Uterus (tissue), 4 donors: Measurements from ENCODE around the gene UQCRQ. TPM values are rescaled to one million over a fixed set of nuclear protein-coding genes. Genes with fewer than 3 reads are reported as not detected.

Source experiments
- DNase-seq, 2 donors: peaks; one replicate each; pipeline ENCODE4 v3.0.0-alpha.2; 2019 to 2020
- H3K27ac ChIP-seq, 2 donors: fragments of 200-600 bp; sonication (generic); 1 replicate in 1 of 2; 2 replicates in 1 of 2; pipeline ENCODE4 v1.5.1; 2016 to 2018
- H3K27me3 ChIP-seq, 2 donors: fragments of 200-600 bp; sonication (generic); one replicate each; pipeline ENCODE4 v1.5.1; 2018 to 2019; ENCODE audit warnings: control low read depth in 1 of 2
- H3K36me3 ChIP-seq, 2 donors: fragments of 200-600 bp; sonication (generic); one replicate each; pipeline ENCODE4 v1.5.1; 2019; ENCODE audit warnings: control low read depth in 1 of 2
- H3K4me1 ChIP-seq, 2 donors: fragments of 200-600 bp; sonication (generic); one replicate each; pipeline ENCODE4 v1.5.1; 2018 to 2019; ENCODE audit warnings: control low read depth in 1 of 2
- H3K4me3 ChIP-seq, 2 donors: fragments of 200-600 bp; sonication (generic); 1 replicate in 1 of 2; 2 replicates in 1 of 2; pipeline ENCODE4 v1.5.1; 2018 to 2019; ENCODE audit warnings: mild to moderate bottlenecking in 1 of 2
- H3K9me3 ChIP-seq, 2 donors: fragments of 200-600 bp; sonication (generic); one replicate each; pipeline ENCODE4 v1.5.1; 2019; ENCODE audit warnings: control low read depth in 1 of 2
- POLR2A ChIP-seq, 2 donors: fragments of 450-650 bp; IDR thresholded peaks; one replicate each; pipeline ENCODE4 v1.6.1; 2016; ENCODE audit warnings: antibody characterized with exemption in 2 of 2, mild to moderate bottlenecking in 1 of 2, moderate library complexity in 1 of 2
- intact Hi-C: fragments of 100-400 bp; cut with DNase I; formaldehyde crosslinking; loops from one replicate; pipeline ENCODE4 v1.15.1; 2023; ENCODE audit warnings: low total_unique reads
- total RNA-seq, 4 donors: library from RNA; depleted of rRNA in 3 of 4; stranded (reverse); fragments of >200 nt in 3 of 4; gene quantifications; one replicate each; pipeline versions ENCODE4 v1.1.0 to v1.2.4, GENCODE V29; 2014 to 2023
- TF ChIP-seq, protein P1 (sequence below), 4 experiments: fragments of 200-600 bp in 2 of 4; fragments of 450-650 bp in 2 of 4; sonication (generic) in 2 of 4; IDR thresholded peaks; one replicate each; pipeline ENCODE4 v1.5.1; 2016 to 2019; ENCODE audit warnings: antibody characterized with exemption in 4 of 4, mild to moderate bottlenecking in 2 of 4, moderate library complexity in 1 of 4
- donor health status: DM: yes; HTN: yes; CAD: no.

Gene UQCRQ
- total RNA-seq, 4 donors from 2014 or later: 30.5 to 196 (median 115) TPM

DNA sequence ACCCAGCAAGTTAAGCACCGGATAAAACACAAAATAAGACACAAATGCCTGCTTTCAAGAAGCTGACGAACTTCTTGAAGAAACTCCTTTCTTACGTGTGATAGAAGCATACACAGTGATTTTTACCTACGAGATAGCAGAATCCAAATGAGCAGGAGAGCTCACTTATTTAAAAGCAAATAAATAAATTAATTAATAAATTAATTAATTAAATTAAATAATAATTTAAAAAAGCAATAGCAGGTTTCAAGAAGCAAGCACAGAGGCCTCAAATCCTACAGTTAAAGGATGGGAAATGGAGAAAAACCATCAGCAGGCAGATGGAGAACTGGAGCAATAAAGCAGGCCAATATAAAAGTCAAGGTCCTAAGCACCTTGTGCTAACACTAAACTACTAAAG, 24.4 kb downstream of the UQCRQ start:
- TF ChIP-seq, protein P1, sequence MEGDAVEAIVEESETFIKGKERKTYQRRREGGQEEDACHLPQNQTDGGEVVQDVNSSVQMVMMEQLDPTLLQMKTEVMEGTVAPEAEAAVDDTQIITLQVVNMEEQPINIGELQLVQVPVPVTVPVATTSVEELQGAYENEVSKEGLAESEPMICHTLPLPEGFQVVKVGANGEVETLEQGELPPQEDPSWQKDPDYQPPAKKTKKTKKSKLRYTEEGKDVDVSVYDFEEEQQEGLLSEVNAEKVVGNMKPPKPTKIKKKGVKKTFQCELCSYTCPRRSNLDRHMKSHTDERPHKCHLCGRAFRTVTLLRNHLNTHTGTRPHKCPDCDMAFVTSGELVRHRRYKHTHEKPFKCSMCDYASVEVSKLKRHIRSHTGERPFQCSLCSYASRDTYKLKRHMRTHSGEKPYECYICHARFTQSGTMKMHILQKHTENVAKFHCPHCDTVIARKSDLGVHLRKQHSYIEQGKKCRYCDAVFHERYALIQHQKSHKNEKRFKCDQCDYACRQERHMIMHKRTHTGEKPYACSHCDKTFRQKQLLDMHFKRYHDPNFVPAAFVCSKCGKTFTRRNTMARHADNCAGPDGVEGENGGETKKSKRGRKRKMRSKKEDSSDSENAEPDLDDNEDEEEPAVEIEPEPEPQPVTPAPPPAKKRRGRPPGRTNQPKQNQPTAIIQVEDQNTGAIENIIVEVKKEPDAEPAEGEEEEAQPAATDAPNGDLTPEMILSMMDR (IDR thresholded peaks at IDR 0.05): no peak
- no peak for TF ChIP-seq POLR2A (IDR thresholded peaks at IDR 0.05)
- Histone ChIP-seq H3K27me3 (no peaks in the 10 kb centered on the region), H3K9me3 (no peaks in the 10 kb centered on the region), H3K36me3 (no peaks in the 10 kb centered on the region), H3K4me1 (peaks cover 0 to 5% of the 10 kb centered on the region in 2 donors), H3K27ac (no peak overlapping the region), H3K4me3 (no peak overlapping the region)
- intact Hi-C loops: no loop called here
- DNase-seq: no peak

DNA sequence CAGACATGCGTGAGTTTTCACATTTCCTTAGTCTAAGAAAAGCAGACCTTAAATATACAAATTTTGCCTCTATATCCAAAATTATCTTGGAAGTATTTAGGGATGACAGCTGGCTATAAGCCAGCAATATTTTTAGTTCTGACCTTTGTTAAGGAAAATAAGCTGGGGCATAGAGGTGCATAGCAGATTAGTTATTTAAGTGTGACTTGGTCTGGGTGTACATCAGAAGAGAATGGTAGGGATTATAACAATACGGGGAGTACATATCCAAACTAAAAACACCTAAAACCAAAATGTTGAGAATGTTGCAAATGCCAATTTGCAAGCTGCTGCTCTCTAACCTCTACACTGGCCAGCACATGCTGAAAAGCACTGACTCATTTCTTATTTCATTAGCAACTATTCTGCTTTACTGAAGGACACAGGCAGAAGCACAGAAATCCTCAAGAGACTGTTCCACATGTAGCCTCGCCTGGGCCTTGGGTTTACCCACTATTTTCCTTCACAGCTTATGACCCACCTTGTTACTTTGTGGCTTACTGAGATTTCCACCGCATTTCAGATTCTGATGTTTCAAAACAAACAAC, 29.4 kb downstream of the UQCRQ start:
- Histone ChIP-seq H3K27me3 (no peaks in the 10 kb centered on the region), H3K36me3 (no peaks in the 10 kb centered on the region), H3K27ac (no peak overlapping the region), H3K9me3 (no peaks in the 10 kb centered on the region), H3K4me1 (peaks cover 0 to 5% of the 10 kb centered on the region in 2 donors), H3K4me3 (no peak overlapping the region)
- TF ChIP-seq, protein P1 (IDR thresholded peaks at IDR 0.05): no peak
- no peak for TF ChIP-seq POLR2A (IDR thresholded peaks at IDR 0.05)
- intact Hi-C loops: no loop called here
- no peak for DNase-seq

DNA sequence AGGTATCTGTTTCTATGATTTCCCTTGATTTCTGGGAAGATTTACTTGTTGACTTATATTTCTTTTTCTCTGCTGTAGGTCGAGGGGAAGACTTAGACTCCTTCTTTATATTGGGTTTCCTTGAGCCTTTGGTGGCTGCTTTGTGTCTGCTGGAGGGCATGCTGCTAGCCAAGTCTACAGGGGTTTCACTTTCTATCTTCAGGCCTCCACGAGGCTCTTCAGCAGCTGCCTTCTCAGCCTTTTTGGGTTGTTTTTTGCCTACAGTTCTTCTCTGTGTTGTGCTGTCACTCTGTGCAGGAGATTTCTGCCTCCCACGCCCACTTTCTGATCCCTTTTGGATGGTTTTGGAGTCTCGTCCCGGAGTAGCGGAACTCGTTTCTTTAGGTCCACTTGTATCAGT, 30.2 kb downstream of the UQCRQ start:
- DNase-seq: no peak
- Histone ChIP-seq H3K4me1 (peaks cover 0 to 5% of the 10 kb centered on the region in 2 donors), H3K27ac (no peak overlapping the region), H3K9me3 (no peaks in the 10 kb centered on the region), H3K4me3 (no peak overlapping the region), H3K27me3 (no peaks in the 10 kb centered on the region), H3K36me3 (no peaks in the 10 kb centered on the region)
- intact Hi-C loops: no loop called here
- TF ChIP-seq POLR2A (IDR thresholded peaks at IDR 0.05): no peak
- TF ChIP-seq, protein P1 (IDR thresholded peaks at IDR 0.05): no peak

DNA sequence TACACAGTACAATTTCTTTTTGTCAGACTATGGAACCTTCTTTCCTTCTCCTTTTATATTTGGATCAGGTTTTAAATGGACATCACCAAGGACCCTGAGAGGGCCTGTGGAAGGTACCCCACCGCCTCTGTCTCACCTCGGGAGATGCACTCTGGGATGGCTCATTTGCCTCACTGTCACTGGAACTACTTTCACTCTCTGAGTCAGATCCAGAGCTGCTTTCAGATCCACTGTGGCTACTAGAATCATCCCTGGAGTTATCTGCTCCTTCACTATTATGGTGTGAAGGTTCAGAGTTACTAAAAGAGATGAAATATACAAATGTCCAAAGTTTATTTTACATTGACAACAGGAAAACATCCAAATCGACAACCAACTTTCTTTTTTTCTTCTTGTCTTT, 31.7 kb downstream of the UQCRQ start:
- Histone ChIP-seq H3K27me3 (no peaks in the 10 kb centered on the region), H3K36me3 (no peaks in the 10 kb centered on the region), H3K4me3 (no peak overlapping the region), H3K9me3 (no peaks in the 10 kb centered on the region), H3K4me1 (peaks cover 0 to 5% of the 10 kb centered on the region in 2 donors), H3K27ac (no peak overlapping the region)
- TF ChIP-seq POLR2A (IDR thresholded peaks at IDR 0.05): no peak
- TF ChIP-seq, protein P1 (IDR thresholded peaks at IDR 0.05): no peak
- intact Hi-C loops: no loop called here
- DNase-seq: no peak

DNA sequence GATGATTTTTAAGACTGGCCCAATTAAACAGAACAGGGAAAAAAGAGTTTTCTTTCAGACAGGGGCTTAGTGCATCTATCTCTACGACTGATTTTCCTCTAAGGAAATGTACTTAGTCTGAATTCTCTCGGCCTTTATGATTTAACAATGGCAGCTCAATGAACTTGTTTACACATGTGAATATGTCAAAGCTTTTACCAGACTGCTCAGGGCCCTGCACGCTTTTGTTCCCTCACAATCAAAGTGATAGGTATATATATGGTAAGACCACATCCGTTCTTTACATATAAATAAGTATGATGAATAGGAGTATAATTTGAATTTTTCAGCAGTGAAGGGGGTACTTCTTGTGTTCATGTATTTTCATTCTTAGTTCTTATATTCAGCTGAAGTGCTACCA, 34.6 kb downstream of the UQCRQ start:
- Histone ChIP-seq H3K36me3 (no peaks in the 10 kb centered on the region), H3K4me3 (no peak overlapping the region), H3K27me3 (no peaks in the 10 kb centered on the region), H3K27ac (no peak overlapping the region), H3K4me1 (no peaks in the 10 kb centered on the region), H3K9me3 (no peaks in the 10 kb centered on the region)
- TF ChIP-seq, protein P1 (IDR thresholded peaks at IDR 0.05): no peak
- TF ChIP-seq POLR2A (IDR thresholded peaks at IDR 0.05): no peak
- DNase-seq: no peak
- intact Hi-C loops: no loop called here
